PC-9 (cell line): Measurements from ENCODE around the gene PYY. TPM values are rescaled to one million over a fixed set of nuclear protein-coding genes. Genes with fewer than 3 reads are reported as not detected.

Experiments used
- BruUV-seq: library from RNA; stranded (reverse); fragments of 400-500 nt; replicated peaks from 2 replicates; lab custom pipeline; 2021; lab: Mats Ljungman, UMichigan
- CTCF ChIA-PET: fragments of 300-600 bp; sonication (Branson Sonifier 250); formaldehyde crosslinking; loops from one replicate; lab custom pipeline; 2022; ENCODE audit warnings: antibody characterized with exemption; lab: Charles Lee
- POLR2A ChIA-PET: fragments of 300-600 bp; sonication (Branson Sonifier 250); formaldehyde crosslinking; loops from one replicate; lab custom pipeline; 2022; ENCODE audit warnings: antibody characterized with exemption; ENCODE audit not compliant: unreplicated experiment; lab: Charles Lee
- DNase-seq, 2 experiments: peaks; one replicate each; pipeline versions ENCODE4 v3.0.0 to v3.0.0-alpha.2; 2015 to 2022; ENCODE audit warnings: mixed read lengths in 1 of 2
- H2AFZ ChIP-seq: fragments of 200-600 bp; sonication (generic); 2 replicates; pipeline ENCODE4 v1.8.1; 2017; ENCODE audit warnings: antibody characterized with exemption
- H3F3A ChIP-seq: fragments of 200-600 bp; sonication (generic); 2 replicates; pipeline ENCODE4 v1.8.1; 2017; ENCODE audit warnings: antibody characterized with exemption, mild to moderate bottlenecking, low read depth; ENCODE audit not compliant: insufficient read depth
- H3K27ac ChIP-seq: fragments of 200-600 bp; sonication (generic); 2 replicates; pipeline ENCODE4 v1.6.1; 2016; ENCODE audit warnings: mixed run types
- H3K27me3 ChIP-seq: fragments of 200-600 bp; sonication (generic); 2 replicates; pipeline ENCODE4 v1.6.1; 2016; ENCODE audit warnings: low read depth, mixed run types; ENCODE audit not compliant: insufficient read depth
- H3K36me3 ChIP-seq: fragments of 200-600 bp; sonication (generic); 2 replicates; pipeline ENCODE4 v1.6.1; 2016; ENCODE audit warnings: low read depth, mixed run types
- H3K4me1 ChIP-seq: fragments of 200-600 bp; sonication (generic); replicated peaks from 2 replicates; pipeline ENCODE4 v1.6.1; 2016; ENCODE audit warnings: mixed run types; ENCODE audit not compliant: insufficient read depth
- H3K4me2 ChIP-seq: fragments of 200-600 bp; sonication (generic); 2 replicates; pipeline ENCODE4 v1.6.1; 2017; ENCODE audit warnings: mixed run types
- H3K4me3 ChIP-seq: fragments of 200-600 bp; sonication (generic); 2 replicates; pipeline ENCODE4 v1.6.1; 2016; ENCODE audit warnings: mixed run types
- H3K79me2 ChIP-seq: fragments of 200-600 bp; sonication (generic); 2 replicates; pipeline ENCODE4 v1.6.1; 2017; ENCODE audit warnings: low read depth, mixed run types
- H3K9me2 ChIP-seq: fragments of 200-600 bp; sonication (generic); 2 replicates; pipeline ENCODE4 v1.8.1; 2017; ENCODE audit warnings: mild to moderate bottlenecking; ENCODE audit not compliant: insufficient read depth
- H3K9me3 ChIP-seq: fragments of 200-600 bp; sonication (generic); 2 replicates; pipeline ENCODE4 v1.8.1; 2016; ENCODE audit warnings: low read depth; ENCODE audit not compliant: insufficient read depth
- H4K20me1 ChIP-seq: fragments of 200-600 bp; sonication (generic); 2 replicates; pipeline ENCODE4 v1.8.1; 2017; ENCODE audit not compliant: insufficient read depth
- CTCF ChIP-seq: fragments of 200-600 bp; sonication (generic); conservative IDR thresholded peaks from 2 replicates; pipeline ENCODE4 v1.6.1; 2017; ENCODE audit warnings: mixed run types, antibody characterized with exemption, mild to moderate bottlenecking, moderate library complexity
- EZH2 ChIP-seq: fragments of 200-600 bp; sonication (generic); IDR thresholded peaks from 2 replicates; pipeline ENCODE4 v1.8.0; 2017; ENCODE audit warnings: antibody characterized with exemption, low read depth
- intact Hi-C: fragments of 100-400 bp; cut with micrococcal nuclease; formaldehyde crosslinking; loops from one replicate; pipeline ENCODE4 v1.10.0; 2022; ENCODE audit not compliant: unreplicated experiment
- total RNA-seq: library from RNA; stranded (reverse); gene quantifications from 2 replicates; pipeline ENCODE4 v1.2.3, GENCODE V29; 2021

Gene PYY
- total RNA-seq, 1 experiment from 2014 or later = not detected

DNA sequence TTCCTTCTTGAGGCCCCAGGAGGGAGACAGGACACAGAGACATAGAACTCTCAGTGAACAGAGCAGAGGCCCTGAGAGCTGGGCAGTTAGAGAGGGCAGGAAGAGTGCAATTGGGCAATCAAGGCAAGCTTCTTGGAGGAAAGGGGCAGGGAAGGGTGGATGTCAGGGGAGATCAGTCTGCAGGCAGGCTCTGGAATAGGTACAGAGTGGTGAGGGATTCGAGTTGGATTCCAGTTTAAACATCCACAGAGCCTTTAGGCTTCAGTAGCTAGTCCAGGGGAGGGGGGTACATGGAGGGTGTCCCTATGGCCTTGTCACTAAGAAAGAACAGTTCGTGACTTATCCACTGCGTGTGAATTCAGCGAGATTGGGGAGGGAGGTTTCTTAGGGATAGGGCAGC lies 2.0 kb downstream of the PYY start:
- no peak for DNase-seq
- Histone ChIP-seq H3K27ac (no peak overlapping the region), H3K36me3 (no peaks in the 10 kb centered on the region), H3K4me3 (no peak overlapping the region), H3K9me3 (no peaks in the 10 kb centered on the region), H3K9me2 (no peaks in the 10 kb centered on the region), H3F3A (no peaks in the 10 kb centered on the region), H3K4me2 (no peak overlapping the region), H3K4me1 (no peaks in the 10 kb centered on the region), H3K27me3 (peaks cover 19% of the 10 kb centered on the region; the same call in 1 of the 2 replicates), H4K20me1 (no peaks in the 10 kb centered on the region), H2AFZ (no peak overlapping the region), H3K79me2 (no peaks in the 10 kb centered on the region)
- ChIA-PET POLR2A (no interaction called here), CTCF (no interaction called here)
- intact Hi-C loops = no loop called here
- no TSS peak for BruUV-seq
- TF ChIP-seq CTCF (no peak), EZH2 (no peak)

- Histone ChIP-seq H3F3A (no peaks in the 10 kb centered on the region), H3K9me3 (no peaks in the 10 kb centered on the region), H3K4me3 (no peak overlapping the region), H4K20me1 (no peaks in the 10 kb centered on the region), H2AFZ (no peak overlapping the region), H3K4me2 (no peak overlapping the region), H3K36me3 (no peaks in the 10 kb centered on the region), H3K79me2 (no peaks in the 10 kb centered on the region), H3K27ac (no peak overlapping the region), H3K27me3 (peaks cover 19% of the 10 kb centered on the region; the same call in 1 of the 2 replicates), H3K4me1 (no peaks in the 10 kb centered on the region), H3K9me2 (no peaks in the 10 kb centered on the region)
- ChIA-PET POLR2A (no interaction called here), CTCF (no interaction called here)
- no TSS peak for BruUV-seq
- no peak for DNase-seq
- intact Hi-C loops = no loop called here
- TF ChIP-seq CTCF = no peak
These were observed 3.2 kb downstream of the PYY start for GRCh38 chr17:43950554-43950953.

GRCh38 chr17:43949781-43950180 lies 4.0 kb downstream of the PYY start:
- H3K79me2 ChIP-seq = no peaks in the 10 kb centered on the region
- no peaks in the 10 kb centered on the region for H3F3A ChIP-seq
- no peaks in the 10 kb centered on the region for H3K9me3 ChIP-seq
- H3K4me3 ChIP-seq = no peak overlapping the region
- H3K27me3 ChIP-seq = peaks cover 19% of the 10 kb centered on the region; the same call in 1 of the 2 replicates
- DNase-seq = no peak
- TF ChIP-seq CTCF (no peak), EZH2 (no peak)
- H3K4me2 ChIP-seq = no peak overlapping the region
- no peaks in the 10 kb centered on the region for H4K20me1 ChIP-seq
- no peak overlapping the region for H3K27ac ChIP-seq
- no peak overlapping the region for H2AFZ ChIP-seq
- H3K4me1 ChIP-seq = no peaks in the 10 kb centered on the region
- intact Hi-C loops = no loop called here
- ChIA-PET POLR2A (no interaction called here), CTCF (no interaction called here)
- BruUV-seq = no TSS peak
- no peaks in the 10 kb centered on the region for H3K36me3 ChIP-seq
- no peaks in the 10 kb centered on the region for H3K9me2 ChIP-seq
